ENCODE results near the gene IPO11.
"Not testable (repeated sequence)": the region's sequence is repeated elsewhere in the genome, so short reads cannot be mapped to it uniquely, and the experiment has no call there.

Gene IPO11

DNA sequence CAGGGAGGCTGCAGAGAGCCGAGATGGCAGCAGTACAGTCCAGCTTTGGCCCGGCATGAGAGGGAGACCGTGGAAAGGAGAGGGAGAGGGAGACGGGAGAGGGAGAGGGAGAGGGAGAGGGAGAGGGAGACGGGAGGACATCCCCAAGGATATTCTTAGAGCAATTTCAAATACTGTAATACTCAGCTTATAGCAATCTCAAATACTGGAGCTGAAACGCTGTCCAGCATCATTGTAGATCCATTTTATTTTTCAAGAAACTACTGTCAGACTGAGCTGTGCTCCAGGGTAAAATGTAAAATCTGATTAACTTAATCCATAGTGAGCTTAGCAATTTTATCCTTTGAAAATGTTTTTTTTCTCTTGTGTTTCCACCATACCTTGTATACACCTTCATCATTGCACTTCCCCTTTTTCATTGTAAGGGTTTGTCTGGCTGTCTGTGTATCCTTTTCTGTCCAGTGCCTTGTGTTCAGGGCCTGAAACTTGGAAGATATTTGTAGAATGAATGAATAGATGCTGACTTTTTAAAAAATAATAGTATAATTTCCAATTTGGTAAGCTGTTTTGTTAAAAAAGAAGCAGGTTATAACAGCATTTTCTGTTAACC lies 102.1 kb downstream of the IPO11 start:
- DNase-seq (ENCODE audit: low read depth in 2 of 2): no peak

DNA sequence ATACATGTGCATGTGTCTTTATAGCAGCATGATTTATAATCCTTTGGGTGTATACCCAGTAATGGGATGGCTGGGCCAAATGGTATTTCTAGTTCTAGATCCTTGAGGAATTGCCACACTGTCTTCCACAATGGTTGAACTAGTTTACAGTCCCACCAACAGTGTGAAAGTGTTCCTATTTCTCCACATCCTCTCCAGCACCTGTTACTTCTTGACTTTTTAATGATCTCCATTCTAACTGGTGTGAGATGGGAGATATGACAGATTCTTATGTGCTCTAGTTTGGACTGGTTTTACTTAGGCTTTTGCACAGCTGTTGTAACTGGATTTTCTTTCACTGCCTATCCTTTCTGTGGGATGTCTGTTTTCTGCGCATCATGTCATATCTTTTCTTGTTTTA lies 108.2 kb downstream of the IPO11 start:
- not testable (repeated sequence) for DNase-seq (ENCODE audit: low read depth in 2 of 2)

DNA sequence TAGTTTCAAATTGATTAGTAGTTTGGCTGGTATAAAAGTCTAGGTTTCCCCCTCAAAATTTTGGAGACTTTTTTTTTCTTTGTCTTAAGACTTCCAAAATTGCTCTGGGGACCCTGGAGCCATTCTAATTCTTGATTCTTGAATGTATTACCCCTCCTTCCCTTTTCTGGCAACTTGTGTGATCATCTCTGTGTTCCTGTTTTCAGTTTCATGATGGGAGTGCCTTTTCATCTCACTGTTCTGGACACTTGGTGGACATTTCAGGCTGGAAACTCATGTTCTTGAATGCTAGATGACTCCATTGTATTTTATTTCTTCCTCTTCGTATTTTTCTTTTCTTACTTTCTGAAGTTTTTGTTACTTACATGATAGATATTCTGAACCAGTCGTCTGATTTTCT lies 108.8 kb downstream of the IPO11 start:
- DNase-seq (ENCODE audit: low read depth in 2 of 2): no peak

DNA sequence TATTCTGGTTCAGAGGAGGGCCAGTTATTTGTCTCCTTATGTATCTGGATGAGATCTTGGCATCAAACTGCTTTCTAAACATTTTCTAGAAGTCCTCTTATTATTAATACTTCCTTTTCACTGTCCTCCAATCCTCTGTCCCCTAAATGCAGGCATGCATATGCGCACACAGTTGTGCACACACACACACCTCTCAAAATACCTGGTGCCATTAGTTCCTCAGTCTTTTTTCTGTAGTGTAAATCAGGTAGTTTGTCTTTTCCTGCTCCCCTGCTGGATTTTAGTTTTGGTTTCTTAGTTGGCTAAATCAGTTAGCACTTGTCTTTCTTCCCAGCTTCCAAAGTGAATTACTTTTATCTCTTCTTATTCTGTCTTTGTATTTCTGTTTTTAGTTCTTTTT lies 110.2 kb downstream of the IPO11 start:
- DNase-seq (ENCODE audit: low read depth in 2 of 2): no peak

DNA sequence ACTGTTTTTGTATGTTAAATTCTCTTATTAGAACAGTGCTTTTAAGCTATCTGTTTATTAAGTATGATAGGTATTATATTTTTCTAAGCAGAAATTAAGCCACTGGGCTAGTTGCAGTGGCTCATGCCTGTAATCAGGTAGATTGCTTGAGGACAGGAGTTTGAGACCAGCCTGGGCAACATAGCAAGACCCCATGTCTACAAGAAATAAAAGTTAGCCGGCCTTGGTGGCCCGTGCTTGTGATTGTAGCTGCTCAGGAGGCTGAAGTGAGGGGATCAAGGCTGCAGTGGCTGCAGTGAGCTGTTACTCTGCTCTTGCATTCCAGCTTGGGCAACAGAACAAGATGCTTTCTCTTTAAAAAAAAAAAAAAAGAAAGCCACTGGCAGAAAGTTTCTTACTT lies 121.0 kb downstream of the IPO11 start:
- DNase-seq (ENCODE audit: low read depth in 2 of 2): no peak

DNA sequence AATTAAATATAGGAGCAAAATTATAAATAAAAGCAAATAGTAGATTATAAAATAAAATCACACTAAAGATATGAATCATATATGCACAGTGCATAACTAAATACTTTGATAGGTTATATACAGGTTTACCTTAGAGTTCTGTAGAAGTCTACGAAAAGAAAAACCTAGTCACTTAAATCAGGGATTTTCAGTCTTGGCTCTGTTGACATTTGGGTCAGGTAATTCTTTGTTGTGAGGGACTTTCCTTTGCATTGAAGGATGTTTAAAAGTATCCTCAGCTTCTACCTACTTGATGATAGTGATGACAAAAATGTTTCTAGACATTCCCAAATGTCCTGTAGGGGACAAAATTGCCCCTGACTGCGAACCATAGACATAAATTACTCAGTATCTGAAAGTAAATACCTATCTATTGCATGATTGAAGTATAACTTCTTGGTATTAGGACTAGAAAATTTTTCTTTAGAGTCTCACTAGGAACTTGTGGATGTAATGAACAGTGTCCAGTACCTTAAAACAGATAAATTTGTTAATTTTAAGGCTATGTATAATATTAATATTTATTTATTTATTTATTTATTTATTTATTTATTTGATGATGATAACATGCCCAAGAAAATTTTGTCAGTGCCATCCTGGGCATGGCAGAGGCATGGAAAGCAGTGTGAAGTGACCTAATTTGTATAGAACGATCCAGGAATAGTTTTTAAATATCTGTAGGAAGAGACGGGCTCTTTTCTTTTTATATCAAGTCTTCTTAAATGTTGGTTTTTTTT lies 122.1 kb downstream of the IPO11 start:
- no peak for DNase-seq (ENCODE audit: low read depth in 2 of 2)

DNA sequence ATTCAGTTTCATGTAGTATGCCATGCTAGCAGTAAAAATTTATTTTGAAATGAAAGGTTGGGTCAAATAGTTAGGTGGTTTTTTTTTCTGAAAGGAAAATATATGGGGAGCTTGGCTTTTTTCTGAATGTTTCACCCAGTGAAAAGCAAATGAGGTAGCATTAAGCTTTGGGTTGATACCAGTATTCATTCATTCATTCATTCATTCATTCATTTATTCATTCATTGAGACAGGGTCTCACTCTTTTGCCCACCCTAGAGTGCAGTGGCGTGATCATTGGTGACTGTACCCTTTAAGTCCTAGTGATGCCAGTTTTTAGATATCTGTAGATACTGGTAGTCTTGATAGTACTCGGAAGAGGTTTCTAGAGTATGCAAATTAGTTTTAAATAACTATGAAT lies 123.7 kb downstream of the IPO11 start:
- no peak for DNase-seq (ENCODE audit: low read depth in 2 of 2)

DNA sequence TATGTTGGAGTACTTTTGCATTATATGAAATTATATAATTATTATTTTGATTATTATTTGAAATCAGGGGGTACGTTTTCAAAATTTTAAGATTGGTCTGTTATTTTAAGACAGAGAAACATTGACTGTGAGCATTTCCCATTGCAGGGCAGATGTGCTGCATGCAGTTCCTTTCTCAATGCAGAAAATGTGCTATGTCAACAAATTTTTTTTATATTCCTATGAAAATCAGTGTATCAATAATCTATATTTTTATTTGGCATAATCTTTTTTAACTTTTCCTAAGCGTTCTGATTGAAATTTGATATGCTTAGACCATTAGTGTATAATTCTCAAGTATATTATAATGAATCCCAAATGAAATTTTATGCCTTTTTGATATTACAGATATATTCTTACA lies 124.2 kb downstream of the IPO11 start:
- no peak for DNase-seq (ENCODE audit: low read depth in 2 of 2)

DNA sequence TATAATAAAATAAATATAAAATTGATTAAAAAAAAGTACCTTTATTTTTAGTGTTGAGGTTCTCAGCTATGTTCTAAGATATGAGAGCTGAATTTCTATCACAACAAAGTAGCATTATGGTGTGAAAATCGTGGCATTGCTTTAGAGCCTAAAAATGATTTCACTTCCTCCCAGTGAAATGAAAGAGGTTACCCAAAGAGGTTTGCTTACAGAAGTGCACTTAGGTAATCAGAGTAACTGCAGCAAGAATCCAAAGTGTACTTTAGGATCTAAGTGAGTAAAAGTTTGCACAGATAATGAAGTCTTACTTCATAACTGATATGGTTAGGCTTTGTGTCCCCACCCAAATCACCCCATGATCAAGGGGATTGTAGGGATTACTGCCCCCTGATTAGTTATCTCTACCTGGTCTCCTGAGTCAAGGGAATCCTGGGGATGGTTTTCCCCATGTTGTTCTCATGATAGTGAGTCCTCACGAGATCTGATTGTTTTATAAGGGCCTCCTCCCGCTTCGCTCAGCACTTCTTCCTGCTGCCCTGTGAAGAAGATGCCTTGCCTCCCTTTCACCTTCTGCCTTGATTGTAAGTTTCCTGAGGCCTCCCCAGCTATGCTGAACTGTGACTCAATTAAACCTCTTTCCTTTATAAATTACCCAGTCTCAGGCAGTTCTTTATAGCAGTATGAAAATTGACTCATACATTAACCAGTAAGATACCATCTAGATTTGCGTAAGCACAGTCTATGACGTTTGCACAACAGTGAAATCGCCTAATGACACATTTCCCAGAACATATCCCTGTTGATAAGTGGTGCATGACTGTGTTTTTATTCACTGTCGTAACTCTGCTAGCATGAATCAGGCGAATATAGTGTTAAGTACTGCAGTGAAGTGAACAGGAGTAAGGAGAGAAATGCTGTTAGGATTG lies 125.7 kb downstream of the IPO11 start:
- DNase-seq (ENCODE audit: low read depth in 2 of 2): no peak

DNA sequence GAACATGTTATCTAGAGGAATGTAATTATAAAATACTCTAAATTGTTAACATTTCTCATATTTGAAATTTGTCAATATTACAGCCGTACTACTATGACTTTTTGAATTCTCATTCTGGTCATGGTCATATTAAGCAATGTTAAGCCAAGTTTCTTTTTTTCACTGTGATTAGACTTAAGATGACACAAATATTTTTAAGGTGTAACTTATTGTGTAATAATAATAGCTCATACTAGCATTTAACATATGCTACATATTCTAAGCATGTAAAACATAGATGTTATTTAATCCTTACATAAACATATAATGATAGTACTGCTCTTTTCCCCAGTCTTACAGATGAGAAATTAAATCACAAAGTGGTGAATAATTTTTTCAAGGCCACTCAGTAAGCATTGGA lies 130.2 kb downstream of the IPO11 start:
- no peak for DNase-seq (ENCODE audit: low read depth in 2 of 2)

DNA sequence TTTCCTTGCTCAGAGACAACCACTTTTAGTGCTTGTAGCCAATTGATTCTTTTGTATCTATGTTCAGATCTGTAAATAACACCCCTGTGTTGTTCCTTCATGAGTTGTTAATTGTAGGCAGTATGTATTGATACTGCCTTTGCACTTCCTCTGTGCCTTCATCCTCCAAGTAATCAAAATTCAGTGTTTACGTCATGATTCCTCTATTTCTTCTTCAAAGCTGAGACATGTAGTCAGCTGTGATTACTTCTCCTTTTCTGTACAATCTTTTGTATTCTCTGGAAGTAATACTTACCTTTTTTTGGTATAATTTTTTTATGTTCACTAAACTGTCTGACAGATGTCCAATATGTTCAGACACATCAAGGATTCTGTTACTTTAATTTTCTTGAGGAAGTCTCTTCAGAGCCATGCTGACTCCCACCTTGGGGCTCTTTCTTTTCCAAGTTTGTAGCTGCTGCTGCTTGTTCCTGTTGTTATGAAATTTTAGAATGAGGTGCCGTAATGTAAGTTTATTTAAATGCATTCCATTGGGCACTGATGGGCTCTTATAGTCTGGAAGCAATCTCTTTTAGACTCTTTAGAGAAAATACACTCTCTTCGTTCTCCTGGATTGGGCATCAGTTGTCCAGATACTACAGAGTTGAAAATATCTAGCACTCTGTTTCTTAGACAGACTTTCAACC lies 135.5 kb downstream of the IPO11 start:
- no peak for DNase-seq (ENCODE audit: low read depth in 2 of 2)

DNA sequence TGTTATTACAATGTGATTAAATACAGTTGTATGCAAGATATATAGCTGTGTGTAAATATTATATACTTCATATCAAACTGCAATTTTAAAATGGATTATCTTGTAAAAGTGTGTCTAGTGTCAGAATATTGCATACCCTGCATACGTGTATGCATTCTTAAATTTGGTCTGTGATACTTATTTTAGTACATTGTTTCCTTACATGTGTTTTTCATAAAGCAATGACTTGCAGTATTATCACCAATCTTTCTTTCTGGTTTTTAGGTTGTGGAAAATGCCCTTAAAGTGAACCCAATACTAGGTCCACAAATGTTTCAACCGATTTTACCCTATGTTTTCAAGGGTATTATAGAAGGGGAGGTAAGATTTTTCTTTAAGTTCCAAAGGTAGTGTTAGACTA lies 137.5 kb downstream of the IPO11 start:
- DNase-seq (ENCODE audit: low read depth in 2 of 2): no peak

DNA sequence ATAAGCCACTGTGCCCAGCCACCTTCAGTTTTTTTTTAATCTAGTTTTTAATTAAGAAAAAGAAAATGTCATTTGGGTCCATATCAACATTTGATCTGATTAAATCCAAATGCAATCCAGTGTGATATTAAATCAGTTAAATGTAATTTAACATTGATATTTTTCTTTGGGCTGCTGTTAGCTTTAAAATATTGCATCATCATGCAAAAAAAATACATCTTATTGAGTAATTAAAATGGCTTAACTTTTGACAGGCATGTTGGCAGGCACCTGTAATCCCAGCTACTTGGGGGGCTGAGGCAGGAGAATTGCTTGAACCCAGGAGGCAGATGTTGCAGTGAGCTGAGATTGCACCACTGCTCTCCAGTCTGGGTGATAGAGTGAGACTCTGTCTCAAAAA lies 143.4 kb downstream of the IPO11 start:
- no peak for DNase-seq (ENCODE audit: low read depth in 2 of 2)

DNA sequence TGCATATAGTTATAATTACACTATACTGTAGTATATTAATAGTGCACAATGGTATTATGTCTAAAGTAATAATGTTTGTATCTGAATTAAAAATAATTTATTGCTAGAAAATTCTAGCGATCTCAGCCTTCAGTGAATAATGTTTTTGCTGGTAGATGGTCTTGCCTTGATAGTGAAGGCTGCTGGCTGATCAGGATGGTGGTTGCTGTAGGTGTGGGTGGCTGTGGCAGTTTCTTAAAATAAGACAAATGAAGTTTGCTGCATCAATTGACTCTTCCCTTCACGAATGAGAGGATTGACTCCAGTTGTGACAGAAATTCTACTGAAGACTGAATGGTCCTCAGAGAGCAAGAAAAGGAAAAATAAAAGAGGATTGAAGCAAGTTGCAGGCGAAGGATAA lies 146.4 kb downstream of the IPO11 start:
- DNase-seq (ENCODE audit: low read depth in 2 of 2): no peak

DNA sequence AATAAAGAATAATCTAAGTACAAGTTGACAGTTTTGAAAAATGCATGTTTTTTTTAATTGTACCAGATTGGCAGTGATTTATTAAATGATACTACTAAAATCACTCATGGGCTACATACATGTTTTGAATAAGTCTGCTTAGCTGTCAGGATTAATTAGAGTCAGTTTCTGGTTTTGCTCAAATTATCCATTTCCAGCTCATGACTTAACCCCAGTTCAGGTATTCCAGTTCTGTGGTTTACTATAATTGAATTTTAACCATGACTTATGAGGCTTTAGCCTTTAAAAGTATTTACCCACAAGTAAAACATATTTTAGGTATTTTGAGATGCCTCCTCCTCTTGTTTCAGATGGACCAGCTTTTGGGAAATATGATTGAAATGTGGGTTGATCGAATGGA lies 148.2 kb downstream of the IPO11 start:
- DNase-seq (ENCODE audit: low read depth in 2 of 2): no peak

DNA sequence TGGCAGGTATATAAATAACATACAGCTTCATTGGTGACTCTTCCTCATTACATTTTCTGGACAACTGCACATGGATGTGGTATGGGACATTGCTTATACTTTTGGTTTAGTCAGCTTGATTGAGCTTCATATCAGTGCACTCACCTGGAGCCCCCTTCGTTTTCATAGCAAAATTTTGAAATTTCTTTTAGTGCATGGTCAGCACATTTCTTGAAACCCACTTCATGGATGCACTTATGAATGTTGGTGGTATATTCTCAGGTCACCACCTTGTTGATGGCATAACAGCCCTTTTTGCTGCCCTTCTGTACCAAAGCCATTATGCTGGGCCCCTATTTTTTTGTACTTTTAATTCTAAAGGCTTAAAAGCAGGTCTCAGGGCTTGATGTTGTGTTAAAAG lies 149.3 kb downstream of the IPO11 start:
- DNase-seq (ENCODE audit: low read depth in 2 of 2): no peak

DNA sequence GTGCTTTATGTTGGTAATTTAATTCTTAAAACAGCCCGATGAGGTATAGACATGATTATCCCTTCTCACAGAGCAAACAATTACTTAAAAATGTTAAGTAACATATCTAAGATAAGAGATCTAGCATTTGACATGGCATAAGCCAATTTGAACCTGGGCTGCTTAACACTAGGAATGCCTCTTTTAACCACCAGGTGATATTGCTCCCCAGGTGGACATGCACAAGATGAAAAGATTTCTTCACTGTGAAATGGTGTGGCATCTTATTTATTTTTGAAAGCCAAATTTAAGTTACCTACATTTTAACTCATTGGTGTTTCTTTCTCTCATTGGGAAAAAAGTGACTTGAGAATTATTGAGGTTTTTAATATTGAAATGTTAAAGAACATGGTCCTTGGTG lies 150.3 kb downstream of the IPO11 start:
- no peak for DNase-seq (ENCODE audit: low read depth in 2 of 2)

DNA sequence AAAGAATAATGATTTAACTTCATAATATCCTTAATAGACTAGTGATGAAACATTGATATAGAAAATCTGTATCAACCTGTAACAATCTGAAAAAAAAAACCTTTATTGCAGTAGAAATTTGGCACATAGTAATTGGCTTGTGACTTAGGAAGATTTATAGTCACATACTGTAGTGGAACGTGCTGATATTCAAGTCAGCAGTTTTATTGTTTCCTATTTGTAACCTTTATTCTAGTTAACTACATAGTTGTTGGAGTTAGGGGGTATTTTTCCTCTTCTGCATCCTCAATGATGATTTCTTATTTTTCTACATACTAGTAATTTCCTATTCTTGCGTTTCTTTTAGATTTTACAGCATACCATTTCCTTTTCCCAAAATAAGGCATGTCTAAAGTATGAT lies 151.5 kb downstream of the IPO11 start:
- no peak for DNase-seq (ENCODE audit: low read depth in 2 of 2)

DNA sequence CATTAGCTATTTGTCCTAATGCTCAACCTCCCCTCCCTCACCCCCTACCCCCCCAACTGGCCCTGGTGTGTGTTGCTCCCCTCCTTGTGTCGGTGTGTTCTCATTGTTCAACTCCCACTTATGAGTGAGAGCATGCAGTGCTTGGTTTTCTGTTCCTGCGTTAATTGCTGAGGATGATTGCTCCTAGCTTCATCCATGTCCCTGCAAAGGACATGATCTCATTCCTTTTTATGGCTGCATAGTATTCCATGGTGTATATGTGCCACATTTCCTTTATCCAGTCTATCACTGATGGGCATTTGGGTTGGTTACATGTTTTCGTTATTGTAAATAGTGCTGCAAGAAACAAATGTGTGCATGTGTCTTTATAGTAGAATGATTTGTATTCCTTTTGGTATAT lies 153.2 kb downstream of the IPO11 start:
- not testable (repeated sequence) for DNase-seq (ENCODE audit: low read depth in 2 of 2)

DNA sequence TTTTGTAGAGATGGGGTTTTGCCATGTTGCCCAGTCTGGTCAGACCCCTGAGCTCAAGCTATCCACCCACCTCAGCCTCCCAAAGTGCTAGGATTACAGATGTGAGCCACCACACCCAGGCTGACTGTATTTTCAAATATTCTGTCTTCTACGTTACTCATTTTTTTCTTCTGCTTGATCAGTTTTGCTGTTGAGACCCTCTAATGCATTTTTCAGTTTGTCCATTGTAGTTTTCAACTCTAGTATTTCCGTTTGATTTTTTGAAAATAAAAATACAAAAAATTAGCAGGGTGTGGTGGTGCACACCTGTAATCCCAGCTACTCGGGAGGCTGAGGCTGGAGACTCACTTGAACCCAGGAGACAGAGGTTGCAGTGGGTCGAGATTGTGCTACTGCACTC lies 155.6 kb downstream of the IPO11 start:
- DNase-seq (ENCODE audit: low read depth in 2 of 2): no peak

DNA sequence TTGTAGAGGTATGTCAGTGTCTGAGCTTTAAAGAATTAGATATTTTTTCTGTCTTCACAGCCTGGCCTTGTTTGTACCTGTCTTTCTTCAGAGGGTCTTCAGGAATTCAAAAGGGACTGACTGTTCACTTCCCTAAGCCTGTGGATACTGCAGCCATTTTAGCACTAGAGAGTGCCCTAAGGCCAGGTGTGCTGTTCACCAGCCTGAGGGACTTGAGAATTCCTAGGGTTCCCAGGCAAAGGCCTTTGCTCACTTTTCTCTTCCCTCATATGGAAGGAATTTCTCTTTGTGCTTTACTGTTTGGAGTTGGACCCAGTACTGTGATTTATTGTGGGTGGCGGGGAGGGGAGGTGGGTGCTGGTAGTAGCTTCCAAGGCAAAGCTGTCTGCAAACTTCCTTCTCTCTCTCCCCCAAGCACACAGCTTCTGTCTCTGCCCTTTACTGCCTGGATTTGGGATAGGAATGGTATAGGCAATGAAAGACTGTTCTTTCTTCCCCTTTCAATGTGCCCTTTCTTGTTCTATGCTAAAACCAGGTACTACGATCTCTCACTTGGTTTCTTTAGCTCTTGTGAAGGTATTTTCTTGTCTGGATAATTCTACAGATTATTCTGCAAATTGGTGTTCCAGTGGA lies 156.4 kb downstream of the IPO11 start:
- no peak for DNase-seq (ENCODE audit: low read depth in 2 of 2)

DNA sequence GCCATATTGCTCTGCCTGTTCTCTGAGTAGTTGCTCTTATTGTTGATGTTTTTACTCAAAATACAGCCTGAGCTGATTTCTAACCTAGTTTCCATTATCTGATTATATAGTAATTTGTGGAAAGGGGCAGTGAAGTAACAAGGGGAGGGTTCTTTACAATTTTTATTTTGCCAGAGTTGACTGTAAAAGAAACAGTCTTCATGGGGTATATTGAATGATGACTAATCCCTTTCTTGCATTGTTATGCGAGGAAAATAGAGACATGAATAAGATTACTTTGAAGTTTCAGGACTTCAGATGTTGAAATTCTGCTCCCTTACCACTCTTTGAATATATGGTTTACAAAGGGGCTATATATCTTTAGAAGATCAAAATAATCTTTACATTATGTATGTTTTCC lies 156.9 kb downstream of the IPO11 start:
- no peak for DNase-seq (ENCODE audit: low read depth in 2 of 2)
